Kasumi-1 (cell line): ENCODE results near the gene NLRP3.
A peak's percentile ranks its signal among the peaks of the same experiment; 100 is the strongest.
"Not testable (repeated sequence)": the region's sequence is repeated elsewhere in the genome, so short reads cannot be mapped to it uniquely, and the experiment has no call there.

Experiments
- DNase-seq, 2 experiments: peaks; one replicate each; lab custom pipeline; 2025; lab: John Stamatoyannopoulos, UW

The NLRP3 gene

DNA sequence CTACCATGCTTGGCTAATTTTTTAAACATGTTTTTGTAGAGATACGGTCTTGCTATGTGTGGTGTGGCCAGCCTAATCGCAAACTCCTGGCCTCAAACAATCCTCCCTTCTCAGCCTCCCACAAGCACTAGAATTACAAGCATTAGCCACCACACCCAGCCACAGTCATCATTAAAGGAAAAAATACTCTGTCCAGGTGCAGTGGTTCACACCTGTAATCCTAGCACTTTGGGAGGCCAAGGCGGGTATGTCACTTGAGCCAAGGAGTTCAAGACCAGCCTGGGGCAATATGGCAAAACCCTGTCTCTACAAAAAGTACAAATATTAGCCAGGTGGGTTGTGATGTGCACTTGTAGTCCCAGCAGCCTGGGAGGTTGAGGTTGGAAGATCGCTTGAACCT lies 25.0 kb upstream of the NLRP3 start:
- DNase-seq: no peak

DNA sequence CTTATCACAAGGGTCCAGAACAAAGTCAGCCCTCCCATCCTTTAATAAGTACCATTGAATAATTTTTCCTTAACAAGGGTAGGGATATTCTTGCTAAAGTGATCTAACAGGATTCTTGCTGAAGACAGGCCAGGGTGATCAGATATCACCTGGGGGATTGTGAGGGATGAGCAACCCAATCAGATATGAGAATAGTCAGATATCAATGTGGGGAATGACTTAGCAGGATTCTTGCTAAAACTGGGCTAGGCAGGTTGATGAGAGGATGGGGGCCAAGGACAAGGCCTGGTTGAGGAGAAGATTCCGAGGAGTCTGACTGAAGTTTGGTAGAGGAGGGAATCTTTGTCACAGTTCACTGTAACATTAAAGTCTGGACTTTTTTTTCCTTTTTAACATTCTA lies 23.9 kb upstream of the NLRP3 start:
- DNase-seq: no peak

DNA sequence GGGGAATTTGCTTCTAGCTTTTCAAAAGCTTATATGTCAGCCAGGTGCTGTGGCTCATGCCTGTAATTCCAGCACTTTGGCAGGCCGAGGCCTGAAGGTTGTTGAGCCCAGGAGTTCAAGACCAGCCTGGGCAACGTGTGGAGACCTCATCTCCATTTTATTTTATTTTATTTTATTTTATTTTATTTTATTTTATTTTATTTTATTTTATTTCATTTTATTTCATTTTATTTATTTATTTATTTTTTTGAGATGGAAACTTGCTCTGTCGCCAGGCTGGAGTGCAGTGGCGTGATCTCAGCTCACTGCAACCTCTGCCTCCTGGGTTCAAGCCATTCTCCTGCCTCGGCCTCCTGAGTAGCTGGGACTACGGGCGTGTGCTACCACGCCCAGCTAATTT lies 20.9 kb upstream of the NLRP3 start:
- not testable (repeated sequence) for DNase-seq

DNA sequence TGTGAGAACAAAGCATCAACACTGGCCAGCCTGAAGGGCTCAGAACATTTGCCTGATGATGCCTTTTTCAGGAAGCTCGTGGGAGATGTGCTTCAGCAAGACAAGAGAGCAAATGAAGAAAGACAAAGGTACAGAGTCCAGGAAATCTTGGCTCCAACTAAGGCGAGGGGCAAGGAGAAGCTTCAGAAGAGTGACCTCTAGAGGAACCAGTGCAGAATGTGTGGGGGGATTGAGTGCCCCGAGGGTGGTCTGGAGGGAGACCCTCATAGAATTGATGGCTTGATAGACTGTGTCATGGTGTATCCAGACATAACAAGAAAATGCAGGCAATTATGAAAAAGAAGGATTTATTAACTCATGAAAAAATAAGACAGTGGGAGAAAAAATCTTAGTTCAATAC lies 15.3 kb upstream of the NLRP3 start:
- no peak for DNase-seq

DNA sequence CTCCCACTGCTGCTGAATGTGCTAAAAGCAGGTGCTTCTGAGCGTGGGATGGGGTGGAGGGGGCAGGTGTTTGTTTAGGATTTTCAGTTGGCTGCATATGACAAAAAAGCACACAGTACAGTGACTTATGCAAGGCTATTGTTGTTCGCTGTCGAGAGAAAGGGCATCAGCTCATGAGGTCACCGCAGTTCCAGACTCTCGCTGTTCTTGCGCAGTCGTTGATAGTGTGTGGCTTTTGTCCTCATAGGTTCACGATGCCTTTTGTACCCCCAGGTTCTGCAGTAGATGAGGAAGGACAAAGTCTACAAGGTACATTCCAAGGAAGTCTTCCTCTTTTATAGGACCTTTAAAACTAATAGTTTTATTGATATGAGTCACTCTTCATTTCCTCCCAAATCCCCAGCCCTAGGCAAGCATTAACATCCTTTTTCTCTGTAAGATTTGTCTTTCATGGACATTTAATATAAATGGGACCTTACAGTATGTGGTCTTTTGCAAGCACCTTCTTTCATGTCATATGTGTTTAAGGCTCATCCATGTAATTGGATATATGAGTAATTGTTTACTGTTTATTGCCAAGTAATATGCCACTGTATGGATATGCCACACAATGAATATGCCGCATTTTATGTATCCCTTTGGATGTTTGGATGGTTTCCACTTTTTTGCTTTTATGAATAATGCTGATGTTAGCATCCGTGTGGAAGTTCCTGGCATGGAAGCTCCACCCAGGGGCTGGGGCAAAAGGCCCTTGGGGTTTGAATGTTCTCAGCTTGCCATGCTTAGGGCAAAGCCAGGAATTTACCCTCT lies 14.5 kb upstream of the NLRP3 start:
- DNase-seq: no peak

DNA sequence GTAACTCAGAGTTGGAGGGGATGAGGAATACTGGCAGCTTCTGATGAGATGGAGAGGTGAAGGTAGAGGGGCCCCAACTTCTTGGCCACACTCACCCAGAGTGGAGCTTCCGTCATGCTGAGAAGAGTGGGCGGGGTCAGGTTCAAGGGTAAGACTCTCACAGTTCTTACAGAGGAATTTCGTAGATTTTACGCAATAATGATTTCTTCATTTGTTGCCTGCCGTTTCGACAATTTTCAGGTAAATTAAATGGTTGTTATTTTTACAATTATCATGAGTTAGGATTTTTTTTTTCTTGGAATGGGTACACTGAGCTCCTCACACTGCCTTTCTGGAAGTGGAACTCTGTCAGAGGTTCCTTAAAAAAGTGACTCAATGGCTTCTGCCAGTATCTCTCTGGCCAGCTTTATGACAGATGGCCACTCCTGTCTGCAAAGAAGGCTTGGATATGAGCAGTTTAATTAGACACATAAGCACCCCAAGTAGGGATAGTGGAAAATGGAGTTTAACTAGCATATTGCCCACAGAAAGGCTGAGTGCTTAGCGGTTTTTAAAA lies 13.8 kb upstream of the NLRP3 start:
- DNase-seq: no peak

DNA sequence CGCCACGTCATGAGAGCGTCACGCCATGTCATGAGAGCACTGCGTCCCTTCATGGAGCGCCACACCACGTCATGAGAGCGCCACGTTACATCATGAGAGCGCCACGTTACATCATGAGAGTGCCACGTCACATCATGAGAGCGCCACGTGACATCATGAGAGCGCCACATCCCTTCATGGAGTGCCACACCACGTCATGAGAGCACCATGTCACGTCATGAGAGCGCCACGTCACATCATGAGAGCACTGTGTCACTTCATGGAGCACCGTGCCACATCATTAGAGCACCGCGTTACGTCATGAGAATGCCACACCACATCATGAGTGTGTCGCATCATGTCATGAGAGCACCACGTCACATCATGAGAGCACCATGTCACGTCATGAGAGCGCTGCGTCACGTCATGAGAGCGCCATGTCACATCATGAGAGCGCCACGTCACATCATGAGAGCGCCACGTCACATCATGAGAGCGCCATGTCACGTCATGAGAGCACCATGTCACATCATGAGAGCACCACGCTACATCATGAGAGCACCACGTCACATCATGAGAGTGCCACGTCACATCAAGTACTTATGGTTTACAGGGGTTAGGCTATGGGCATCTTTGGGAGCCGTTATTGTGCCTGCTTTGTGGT lies 9.8 kb upstream of the NLRP3 start:
- DNase-seq: no peak

DNA sequence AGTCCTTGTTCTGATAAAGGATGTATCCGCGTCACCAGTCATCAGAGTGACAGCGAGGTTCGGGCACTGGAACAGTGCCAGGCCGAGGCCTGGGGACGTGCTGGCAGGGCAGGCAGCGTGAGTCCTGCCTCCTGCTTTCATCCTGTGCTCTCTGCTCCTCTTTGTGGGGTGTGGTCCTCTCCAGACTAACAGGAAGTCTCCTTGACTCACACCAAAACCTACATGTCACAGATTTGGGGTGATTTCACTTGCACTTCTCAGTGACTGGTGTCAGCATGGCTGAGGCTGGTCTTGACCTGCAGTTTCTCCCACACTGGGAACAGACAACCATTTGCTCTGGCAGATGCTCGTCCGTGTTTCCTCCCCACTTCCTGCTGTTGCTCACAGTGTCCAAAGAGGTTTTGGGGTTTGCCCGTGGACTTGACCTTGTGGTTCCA lies 8.8 kb upstream of the NLRP3 start:
- DNase-seq: peak; percentile 59 to 79

DNA sequence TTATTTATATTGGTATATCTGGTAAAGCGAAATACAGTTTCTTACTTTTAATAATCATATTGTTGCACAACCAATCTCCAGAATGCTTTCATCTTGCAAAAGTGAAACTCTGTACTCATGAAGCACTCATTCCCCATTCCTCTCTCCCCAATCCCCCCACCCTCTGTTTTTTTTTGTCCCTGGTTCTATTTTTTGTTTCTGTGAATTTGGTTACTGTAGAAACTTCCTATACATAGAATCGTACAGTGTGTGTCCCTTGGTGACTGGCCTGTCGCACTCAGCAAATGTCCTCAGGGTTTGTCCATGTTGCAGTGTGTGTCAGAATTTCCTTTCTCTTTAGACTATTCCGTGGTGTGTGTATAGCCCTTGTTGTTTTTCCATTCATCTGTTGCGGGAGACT lies 7.9 kb upstream of the NLRP3 start:
- no peak for DNase-seq

DNA sequence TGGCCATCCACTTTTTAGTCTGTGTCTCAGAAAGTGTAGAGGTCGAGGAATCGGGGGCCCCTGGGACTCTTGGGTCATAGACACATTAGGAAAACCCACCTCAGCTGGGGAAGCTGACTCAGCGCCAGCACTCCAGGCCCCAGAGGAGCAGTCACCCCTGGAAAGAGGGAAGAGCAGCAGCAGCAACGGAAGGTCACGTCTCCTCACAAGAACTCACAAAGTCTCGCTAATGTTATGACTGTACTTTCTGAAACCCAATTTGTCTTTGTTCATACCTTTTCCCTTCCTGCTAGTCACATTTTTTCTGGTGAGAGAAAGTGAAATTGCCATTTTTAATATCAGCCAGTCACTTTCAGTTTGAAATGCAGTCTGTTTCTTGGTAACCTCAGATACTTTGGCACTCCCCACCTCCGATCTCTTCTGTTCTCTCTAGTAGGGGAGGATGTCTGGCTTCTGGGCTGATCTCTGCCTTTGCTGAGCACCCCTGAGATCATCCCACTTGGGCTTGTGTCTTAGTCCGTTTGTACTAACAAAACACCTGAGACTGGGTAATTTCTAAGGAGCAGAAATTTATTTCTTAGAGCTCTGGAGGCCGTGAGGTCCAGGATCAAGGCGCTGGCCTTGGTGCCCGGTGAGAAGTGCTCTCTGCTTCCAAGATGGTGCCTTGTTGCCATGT lies 6.0 kb upstream of the NLRP3 start:
- no peak for DNase-seq

DNA sequence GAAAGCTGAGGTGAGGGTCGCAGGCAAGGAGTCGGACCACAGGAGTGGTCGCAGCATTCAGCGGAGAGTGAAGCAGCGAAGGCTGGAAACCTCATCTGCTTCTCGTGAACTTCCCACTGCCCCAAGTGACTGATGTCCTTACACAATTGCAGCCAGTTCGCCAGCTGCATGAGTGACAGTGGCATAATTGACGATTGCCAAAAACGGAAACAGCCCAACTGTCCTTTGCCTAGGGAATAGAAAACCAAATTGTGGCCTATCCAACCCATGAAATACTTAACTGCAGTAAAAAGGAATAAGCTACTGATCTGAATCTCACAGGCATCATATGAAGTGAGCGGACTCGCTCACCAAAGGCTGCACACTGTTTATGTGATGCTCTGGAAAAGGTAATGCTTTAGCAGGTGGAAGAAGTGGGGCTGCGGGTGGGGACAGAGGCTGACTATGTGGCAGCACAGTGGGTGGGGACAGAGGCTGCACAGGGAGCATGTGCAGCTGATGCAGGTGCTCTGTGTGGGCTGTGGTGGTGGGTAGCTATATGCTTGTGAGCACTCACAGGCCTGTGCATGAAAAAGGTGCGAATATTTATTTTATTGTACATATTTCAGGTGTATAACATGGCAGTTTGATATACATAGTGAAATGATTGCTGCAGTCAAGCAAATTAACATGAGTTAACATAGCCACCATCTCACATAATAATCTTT lies 4.2 kb upstream of the NLRP3 start:
- no peak for DNase-seq

DNA sequence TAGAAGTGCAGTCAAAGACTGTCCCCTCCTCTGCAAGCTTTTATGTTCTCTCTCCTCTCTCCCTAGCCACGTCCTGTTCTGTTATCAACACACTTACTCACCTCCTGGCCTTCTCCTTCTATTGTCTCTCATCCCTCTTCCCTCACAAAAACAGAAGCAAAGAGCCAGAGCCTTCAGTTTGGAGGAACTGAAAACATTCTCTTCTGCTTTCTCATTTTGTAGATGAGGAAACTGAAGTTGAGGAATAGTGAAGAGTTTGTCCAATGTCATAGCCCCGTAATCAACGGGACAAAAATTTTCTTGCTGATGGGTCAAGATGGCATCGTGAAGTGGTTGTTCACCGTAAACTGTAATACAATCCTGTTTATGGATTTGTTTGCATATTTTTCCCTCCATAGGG lies 1.9 kb downstream of the NLRP3 start:
- DNase-seq: peak in 1 of 2 experiments; percentile 36

DNA sequence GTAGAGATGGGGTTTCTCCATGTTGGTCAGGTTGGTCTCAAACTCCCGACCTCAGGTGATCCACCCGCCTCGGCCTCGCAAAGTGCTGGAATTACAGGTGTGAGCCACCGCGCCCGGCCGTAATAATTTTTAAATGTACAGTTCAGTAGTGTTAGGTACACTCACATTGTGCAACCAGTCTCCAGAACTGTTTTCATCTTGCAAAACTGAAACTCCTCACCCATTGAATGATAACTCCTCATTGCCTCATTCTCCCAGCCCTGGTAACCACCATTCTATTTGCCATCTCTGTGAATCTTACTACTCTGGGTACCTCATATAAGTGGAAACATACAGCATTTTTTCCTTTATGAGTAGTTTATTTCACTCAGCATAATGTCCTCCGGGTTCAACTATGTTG lies 3.4 kb downstream of the NLRP3 start:
- no peak for DNase-seq

DNA sequence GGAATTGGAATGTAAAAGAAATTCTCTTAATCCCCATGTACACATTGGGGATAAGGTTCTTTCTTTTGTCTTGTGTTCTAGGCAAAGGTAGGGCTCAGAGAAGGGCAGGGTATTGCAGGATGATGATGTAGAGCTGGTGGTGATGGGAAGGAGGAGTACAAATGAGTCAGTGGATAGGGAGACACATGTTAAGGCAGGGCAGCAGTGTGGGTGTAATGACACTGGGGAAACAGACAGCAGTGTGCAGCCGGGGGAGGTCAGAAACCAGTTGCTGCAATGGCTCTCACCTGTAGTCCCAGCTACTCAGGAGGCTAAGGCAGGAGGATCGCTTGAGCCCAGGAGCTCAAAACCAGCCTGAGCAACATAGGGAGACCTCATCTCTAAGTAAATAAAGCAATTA lies 5.1 kb downstream of the NLRP3 start:
- DNase-seq: no peak

DNA sequence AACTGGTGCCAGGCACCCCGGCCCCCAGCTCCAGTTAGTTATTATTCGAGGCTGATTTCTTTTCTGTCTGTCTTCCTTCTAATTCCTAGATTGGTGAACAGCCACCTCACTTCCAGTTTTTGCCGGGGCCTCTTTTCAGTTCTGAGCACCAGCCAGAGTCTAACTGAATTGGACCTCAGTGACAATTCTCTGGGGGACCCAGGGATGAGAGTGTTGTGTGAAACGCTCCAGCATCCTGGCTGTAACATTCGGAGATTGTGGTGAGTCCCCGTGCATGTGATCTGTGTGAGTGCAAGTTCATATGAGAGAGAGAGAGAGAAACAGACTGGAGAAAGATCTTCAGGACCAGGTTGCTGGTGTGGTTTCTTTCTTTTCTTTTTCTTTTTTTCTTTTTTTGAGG lies 13.5 kb downstream of the NLRP3 start:
- DNase-seq: no peak

DNA sequence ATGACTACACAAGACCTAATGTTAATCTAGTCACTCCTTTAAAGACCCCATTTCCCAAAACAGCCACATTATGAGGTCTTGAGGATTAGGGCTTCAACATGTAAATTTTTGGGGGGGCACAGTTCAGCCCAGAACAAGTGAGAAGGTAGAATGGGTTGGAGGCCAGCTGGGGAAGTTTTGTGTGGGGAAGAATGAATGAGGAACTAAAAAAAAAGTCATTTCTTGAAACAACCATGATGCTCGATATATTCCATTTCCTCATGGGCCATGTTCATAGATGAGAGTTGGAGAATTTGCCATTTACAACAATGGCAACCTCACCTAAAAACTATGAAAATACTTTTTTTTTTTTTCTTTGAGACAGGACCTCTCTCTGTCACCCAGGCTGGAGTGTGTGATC lies 14.5 kb downstream of the NLRP3 start:
- no peak for DNase-seq

DNA sequence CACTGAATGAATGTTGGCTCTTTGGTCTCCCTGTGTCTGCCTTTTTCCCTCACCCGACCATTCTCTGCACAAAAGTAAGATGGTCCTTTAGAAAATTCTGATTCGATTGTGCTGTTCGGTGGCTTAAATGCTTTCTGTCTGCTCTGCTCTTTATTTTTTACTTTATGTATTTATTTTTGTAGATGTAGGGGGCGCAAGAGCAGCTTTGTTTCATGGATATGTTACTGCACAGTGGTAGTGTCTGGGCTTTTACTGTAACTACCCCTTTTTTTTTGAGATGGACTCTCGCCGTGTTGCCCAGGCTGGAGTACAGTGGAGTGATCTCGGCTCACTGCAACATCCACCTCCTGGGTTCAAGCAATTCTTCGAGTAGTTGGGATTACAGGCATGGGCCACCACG lies 15.7 kb downstream of the NLRP3 start:
- peak; percentile 20 to 33 for DNase-seq

DNA sequence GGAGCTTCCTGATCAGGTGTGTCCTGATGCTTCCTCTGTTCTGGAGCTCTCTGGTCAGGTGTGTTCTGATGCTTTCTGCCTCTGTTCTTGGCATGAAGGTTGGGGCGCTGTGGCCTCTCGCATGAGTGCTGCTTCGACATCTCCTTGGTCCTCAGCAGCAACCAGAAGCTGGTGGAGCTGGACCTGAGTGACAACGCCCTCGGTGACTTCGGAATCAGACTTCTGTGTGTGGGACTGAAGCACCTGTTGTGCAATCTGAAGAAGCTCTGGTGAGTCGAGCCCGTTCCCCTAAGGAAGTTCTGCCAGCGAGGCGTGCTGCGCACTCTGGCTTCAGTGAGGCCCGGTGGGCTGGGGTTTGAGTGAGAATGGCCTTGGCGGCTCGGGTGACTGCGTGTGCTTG lies 18.0 kb downstream of the NLRP3 start:
- no peak for DNase-seq

DNA sequence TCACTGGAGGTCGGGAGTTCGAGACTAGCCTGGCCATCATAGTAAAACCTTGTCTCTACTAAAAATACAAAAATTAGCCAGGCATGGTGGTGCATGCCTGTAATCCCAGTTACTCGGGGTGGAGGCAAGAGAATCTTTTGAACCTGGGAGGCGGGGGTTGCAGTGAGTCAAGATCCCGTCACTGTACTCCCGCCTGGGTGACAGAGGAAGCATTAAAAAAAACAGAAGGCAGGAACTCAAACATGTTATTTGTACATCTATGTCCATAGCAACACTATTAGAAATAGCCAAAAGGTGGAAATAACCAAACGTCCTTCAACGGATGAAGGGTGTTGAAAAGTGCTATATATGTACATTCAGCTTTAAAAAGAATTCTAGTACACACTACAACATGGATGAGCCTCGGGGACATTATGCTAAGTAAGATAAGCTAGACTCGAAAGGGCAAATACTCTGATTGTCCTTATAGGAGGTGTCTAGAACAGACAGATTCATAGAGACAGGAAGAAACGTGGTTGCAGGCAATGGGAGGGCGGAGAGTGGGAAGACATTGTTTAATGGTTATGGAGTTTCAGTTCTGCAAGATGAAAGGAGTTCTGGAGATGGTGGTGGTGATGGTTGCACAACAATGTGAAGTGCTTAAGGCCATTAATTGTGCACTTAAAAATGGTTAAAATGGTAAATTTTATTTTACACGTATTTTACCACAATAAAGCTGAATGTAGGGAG lies 19.2 kb downstream of the NLRP3 start:
- no peak for DNase-seq

DNA sequence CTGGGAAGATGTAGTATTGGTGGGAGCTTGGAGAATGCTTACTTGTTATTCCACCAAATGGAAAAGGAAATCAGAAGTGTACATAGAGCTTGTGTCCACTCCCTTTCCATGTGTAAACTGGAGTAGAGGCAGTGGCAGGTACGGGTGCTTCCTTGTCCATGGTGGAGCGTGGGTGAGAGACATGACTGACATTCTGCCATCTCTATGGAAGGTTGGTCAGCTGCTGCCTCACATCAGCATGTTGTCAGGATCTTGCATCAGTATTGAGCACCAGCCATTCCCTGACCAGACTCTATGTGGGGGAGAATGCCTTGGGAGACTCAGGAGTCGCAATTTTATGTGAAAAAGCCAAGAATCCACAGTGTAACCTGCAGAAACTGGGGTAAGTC lies 19.8 kb downstream of the NLRP3 start:
- DNase-seq: no peak
